GM12874 (cell line): ENCODE measurements around the gene MB21D2.

Source experiments
- TF ChIP-seq, protein P1 (sequence below): IDR thresholded peaks from 2 replicates; pipeline ENCODE4 v1.5.1; 2011; ENCODE audit warnings: low read depth, mild to moderate bottlenecking, control low read depth, low read length, moderate library complexity; ENCODE audit not compliant: insufficient read depth

MB21D2 gene

DNA sequence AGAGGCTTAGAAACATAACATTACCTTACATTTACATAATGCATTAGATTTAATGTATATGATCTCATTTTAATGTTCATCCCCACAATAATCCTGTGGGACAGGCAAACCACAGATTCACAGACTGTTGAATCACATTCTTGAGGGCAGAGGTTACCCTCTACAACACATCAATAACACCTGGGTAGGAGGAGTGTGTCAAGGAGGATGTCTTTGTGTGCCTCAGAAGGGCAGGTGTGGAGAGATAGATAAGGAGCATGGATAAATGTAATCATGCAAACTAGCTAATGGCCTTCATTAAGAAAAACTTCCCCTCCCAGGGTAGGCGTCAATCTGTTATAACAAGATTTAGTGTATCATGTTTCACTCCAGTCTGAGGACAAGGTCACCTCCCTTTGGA, 12.9 kb upstream of the MB21D2 start:
- TF ChIP-seq, protein P1, sequence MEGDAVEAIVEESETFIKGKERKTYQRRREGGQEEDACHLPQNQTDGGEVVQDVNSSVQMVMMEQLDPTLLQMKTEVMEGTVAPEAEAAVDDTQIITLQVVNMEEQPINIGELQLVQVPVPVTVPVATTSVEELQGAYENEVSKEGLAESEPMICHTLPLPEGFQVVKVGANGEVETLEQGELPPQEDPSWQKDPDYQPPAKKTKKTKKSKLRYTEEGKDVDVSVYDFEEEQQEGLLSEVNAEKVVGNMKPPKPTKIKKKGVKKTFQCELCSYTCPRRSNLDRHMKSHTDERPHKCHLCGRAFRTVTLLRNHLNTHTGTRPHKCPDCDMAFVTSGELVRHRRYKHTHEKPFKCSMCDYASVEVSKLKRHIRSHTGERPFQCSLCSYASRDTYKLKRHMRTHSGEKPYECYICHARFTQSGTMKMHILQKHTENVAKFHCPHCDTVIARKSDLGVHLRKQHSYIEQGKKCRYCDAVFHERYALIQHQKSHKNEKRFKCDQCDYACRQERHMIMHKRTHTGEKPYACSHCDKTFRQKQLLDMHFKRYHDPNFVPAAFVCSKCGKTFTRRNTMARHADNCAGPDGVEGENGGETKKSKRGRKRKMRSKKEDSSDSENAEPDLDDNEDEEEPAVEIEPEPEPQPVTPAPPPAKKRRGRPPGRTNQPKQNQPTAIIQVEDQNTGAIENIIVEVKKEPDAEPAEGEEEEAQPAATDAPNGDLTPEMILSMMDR: no peak

DNA sequence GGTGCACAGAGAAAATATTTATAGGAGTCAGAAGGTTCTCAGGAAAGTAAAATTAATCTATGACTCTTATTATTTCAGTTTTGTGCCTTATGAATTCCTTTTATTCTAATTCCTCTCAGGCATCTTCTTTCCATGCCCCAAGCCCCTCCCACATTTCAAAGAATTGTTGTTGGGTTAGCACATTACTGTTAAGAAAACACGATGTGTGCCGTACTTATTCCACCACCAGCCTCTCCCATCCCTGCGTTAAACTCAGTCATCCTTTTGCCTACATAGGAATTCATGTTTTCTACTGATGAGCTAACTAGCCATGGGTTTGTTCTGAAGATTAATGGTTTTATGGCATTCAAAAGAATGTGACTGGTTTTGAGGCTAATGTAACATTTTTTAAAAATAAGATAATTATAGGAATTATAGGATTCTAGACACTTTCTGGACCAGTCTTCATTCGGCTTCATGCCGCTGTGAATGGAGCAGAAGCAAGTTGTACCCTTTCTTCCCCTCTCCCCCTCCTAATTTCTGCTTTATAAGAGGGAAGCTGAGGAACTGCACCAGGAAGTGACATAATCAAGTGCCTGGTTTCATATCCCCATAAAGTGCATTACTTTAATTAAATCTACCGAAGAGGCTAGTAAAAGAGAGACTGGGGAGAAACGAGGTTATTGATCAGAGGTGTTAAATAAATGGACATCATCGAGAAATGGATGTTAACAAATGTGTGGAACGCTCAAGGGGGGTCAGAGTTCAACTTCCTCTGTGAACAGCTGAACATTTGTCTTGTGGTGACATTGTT, 12.3 kb upstream of the MB21D2 start:
- TF ChIP-seq, protein P1: no peak

DNA sequence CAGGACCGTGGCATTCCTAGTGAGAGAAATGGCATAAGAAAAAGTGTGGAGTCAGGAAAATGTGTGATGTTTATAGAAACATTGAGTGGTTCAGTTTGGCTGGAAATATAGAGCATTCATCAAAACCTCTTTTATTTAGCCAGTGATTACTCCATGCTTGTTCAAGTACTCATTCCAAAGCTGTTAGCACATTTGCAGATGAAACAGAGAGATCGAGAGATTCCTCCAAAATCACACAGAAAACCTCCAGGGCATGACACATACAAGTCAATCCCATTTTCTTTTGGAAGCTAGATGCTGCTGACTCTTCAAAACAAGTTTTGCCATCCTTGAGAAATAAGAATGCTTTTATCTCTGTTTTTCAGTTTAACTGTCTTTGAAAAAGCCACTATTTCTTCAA, 11.5 kb upstream of the MB21D2 start:
- TF ChIP-seq, protein P1: no peak

DNA sequence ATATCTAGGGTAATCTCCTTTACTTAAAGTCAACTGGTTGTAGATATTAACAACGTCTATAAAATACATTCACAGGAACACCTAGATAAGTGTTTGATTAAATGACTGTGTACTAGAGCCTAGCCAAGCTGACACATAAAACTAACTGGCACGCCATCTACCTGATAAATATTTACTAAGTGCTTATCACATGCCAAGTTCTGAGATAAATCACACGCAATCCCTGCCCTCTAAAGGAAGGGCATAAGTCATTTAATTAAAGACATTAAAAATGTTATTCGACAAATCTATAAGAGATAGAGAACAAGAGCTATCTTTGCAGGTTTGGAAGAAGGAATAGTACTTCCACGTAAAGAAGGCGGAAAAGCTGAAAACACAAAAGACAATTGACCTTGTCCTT, 11.1 kb upstream of the MB21D2 start:
- TF ChIP-seq, protein P1: no peak

DNA sequence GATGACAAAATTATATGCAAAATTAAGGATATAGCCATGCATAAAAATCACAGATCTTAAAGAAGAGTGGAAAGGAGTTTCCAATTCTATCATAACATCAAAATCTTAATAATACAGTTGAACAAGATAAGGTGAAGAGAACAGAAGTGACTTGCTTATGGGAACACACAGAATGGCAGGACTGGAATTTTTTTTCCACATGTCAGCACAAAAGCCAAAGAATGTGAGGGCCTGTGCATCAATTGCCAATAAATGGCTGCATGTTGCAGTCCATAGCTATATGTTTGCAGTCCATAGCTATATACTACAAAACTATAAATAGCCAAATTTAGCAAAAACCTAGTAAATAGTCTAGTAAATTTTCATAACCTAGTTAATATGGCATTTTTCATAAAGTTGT, 10.4 kb upstream of the MB21D2 start:
- TF ChIP-seq, protein P1: no peak

DNA sequence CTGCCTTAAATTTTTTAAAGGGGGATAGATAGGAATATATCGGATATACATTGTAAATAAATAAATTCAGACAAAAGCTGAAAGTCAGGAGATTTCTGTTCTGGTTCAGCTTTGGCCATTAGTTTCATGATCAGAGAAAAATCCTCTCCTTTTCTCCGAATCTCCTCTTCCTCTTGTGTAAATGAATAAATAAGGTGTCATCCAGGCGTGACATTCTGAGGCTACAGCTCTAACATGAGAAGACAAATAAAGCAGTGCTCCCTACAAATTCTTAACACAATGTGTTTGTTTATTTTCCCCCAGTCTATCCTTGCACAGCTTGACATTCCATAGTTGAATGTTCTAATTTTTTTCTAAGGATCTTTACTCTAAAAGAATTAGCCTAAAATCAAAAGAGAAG, 9.4 kb upstream of the MB21D2 start:
- TF ChIP-seq, protein P1: no peak

DNA sequence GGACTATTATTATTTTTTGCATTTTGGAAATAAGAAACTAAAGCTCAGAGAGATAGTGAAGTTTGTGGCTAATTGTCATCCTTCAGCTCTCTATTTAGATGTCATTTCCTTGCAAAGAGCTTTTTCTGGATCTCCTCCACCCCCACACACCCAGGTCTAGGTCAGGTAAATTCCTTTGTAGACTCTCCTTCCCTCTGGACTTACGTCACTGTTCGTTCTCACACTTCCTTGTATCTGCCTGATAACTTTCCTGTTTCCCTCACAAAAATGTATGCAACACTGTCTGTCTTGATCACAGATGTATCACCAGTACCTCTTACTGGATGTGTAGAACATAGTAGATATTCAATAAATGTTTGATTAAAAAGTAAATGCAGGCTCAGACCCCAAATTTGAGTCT, 6.1 kb upstream of the MB21D2 start:
- TF ChIP-seq, protein P1: no peak

DNA sequence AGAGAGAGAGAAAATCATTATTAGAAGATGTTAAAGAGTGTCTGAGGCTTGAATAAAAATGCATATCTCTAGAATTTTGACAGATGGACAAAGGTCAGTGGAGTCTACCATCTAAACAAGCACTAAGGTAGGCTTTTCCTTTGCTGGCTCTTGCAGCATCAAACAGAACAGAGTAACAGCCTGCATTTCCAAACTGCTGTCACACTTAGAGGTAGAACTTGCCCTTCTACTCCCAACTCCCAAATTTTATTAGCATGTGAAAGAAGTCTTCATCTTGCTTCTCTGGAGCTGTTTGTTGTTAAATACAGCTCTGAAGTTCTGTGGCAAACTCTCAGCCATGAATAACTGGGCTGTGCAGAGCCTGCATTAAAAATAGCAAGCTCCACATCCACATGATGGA, 4.1 kb upstream of the MB21D2 start:
- TF ChIP-seq, protein P1: no peak
